Smooth muscle cell (in vitro differentiated cells): ENCODE measurements around the gene AR. TPM values are rescaled to one million over a fixed set of nuclear protein-coding genes. Genes with fewer than 3 reads are reported as not detected.

Experiments
- DNase-seq: peaks from one replicate; lab custom pipeline; 2025; ENCODE audit not compliant: unreplicated experiment; lab: John Stamatoyannopoulos, UW
- H2AFZ ChIP-seq: fragments of 200-600 bp; sonication (generic); 2 replicates; pipeline ENCODE4 v1.6.0; 2016; ENCODE audit warnings: antibody characterized with exemption, low read depth, mild to moderate bottlenecking
- H3F3A ChIP-seq: fragments of 200-600 bp; sonication (generic); 2 replicates; pipeline ENCODE4 v1.6.0; 2017; ENCODE audit warnings: antibody characterized with exemption, low read depth
- H3K27ac ChIP-seq: fragments of 200-600 bp; sonication (generic); 2 replicates; pipeline ENCODE4 v1.5.1; 2016; ENCODE audit warnings: low read depth, mild to moderate bottlenecking
- H3K27me3 ChIP-seq: fragments of 200-600 bp; sonication (generic); 2 replicates; pipeline ENCODE4 v1.6.1; 2016; ENCODE audit warnings: low read depth, mild to moderate bottlenecking
- H3K36me3 ChIP-seq: fragments of 200-600 bp; sonication (generic); 2 replicates; pipeline ENCODE4 v1.5.1; 2016; ENCODE audit warnings: low read depth
- H3K4me1 ChIP-seq: fragments of 200-600 bp; sonication (generic); 2 replicates; pipeline ENCODE4 v1.5.1; 2016; ENCODE audit warnings: low read depth
- H3K4me2 ChIP-seq: fragments of 200-600 bp; sonication (generic); 2 replicates; pipeline ENCODE4 v1.6.0; 2016; ENCODE audit warnings: mild to moderate bottlenecking
- H3K4me3 ChIP-seq: fragments of 200-600 bp; sonication (generic); 2 replicates; pipeline ENCODE4 v1.5.1; 2016; ENCODE audit warnings: mild to moderate bottlenecking
- H3K79me2 ChIP-seq: fragments of 200-600 bp; sonication (generic); 2 replicates; pipeline ENCODE4 v1.6.0; 2016; ENCODE audit warnings: low read depth, mild to moderate bottlenecking
- H3K9ac ChIP-seq: fragments of 200-600 bp; sonication (generic); 2 replicates; pipeline ENCODE4 v1.6.0; 2016; ENCODE audit warnings: low read depth
- H3K9me3 ChIP-seq: fragments of 200-600 bp; sonication (generic); replicated peaks from 2 replicates; pipeline ENCODE4 v1.5.1; 2016; ENCODE audit warnings: low read depth
- H4K20me1 ChIP-seq: fragments of 200-600 bp; sonication (generic); 2 replicates; pipeline ENCODE4 v1.6.0; 2016; ENCODE audit warnings: low read depth
- CTCF ChIP-seq: fragments of 200-600 bp; sonication (generic); IDR thresholded peaks from 2 replicates; pipeline ENCODE4 v1.5.1; 2017; ENCODE audit warnings: borderline replicate concordance, mild to moderate bottlenecking, antibody characterized with exemption; ENCODE audit not compliant: insufficient read depth, poor library complexity, severe bottlenecking
- WGBS: methylation state at CpG from one replicate; pipeline ENCODE4 v1.1.7; 2016; ENCODE audit warnings: low lambda C conversion rate; 5-methylcytosine and 5-hydroxymethylcytosine counted together
- polyA plus RNA-seq: library from polyadenylated mRNA; unstranded; fragments of >200 nt; fragmentation: Nextera tagmentation; extraction: Ambion mirVana; gene quantifications from 2 replicates; pipeline ENCODE4 v1.2.1, GENCODE V29; 2016
- total RNA-seq: library from RNA; depleted of rRNA; stranded (reverse); fragments of >200 nt; gene quantifications from 2 replicates; pipeline ENCODE4 v1.2.3, GENCODE V29; 2014

Gene AR
- total and polyA plus RNA-seq, 2 experiments from 2014 or later: 0.72 to 2.4 TPM

GRCh38 chrX:67726018-67726417 is 182.2 kb downstream of the AR start:
- no peaks in the 10 kb centered on the region for H4K20me1 ChIP-seq
- no peaks in the 10 kb centered on the region for H3K27me3 ChIP-seq
- no peaks in the 10 kb centered on the region for H3K9me3 ChIP-seq
- DNase-seq: no peak
- no peaks in the 10 kb centered on the region for H3K36me3 ChIP-seq
- H3K27ac ChIP-seq: no peak overlapping the region
- no peaks in the 10 kb centered on the region for H3K4me1 ChIP-seq
- no peaks in the 10 kb centered on the region for H3K79me2 ChIP-seq
- TF ChIP-seq CTCF: no peak
- H2AFZ ChIP-seq: no peak overlapping the region
- no peak overlapping the region for H3K4me3 ChIP-seq
- H3K4me2 ChIP-seq: no peak overlapping the region
- no peaks in the 10 kb centered on the region for H3F3A ChIP-seq
- WGBS: 47% methylated on average over 1 of the region's 1 CpG
- H3K9ac ChIP-seq: no peak overlapping the region

GRCh38 chrX:67727576-67727975 is 183.8 kb downstream of the AR start:
- no peak overlapping the region for H3K27ac ChIP-seq
- WGBS: 63% methylated on average over 2 of the region's 2 CpGs
- no peak for DNase-seq
- no peak overlapping the region for H3K4me3 ChIP-seq
- no peaks in the 10 kb centered on the region for H3K79me2 ChIP-seq
- no peak overlapping the region for H3K4me2 ChIP-seq
- H3K4me1 ChIP-seq: no peaks in the 10 kb centered on the region
- no peaks in the 10 kb centered on the region for H3K9me3 ChIP-seq
- no peak overlapping the region for H3K9ac ChIP-seq
- no peaks in the 10 kb centered on the region for H3K36me3 ChIP-seq
- no peak overlapping the region for H2AFZ ChIP-seq
- H3F3A ChIP-seq: no peaks in the 10 kb centered on the region
- H3K27me3 ChIP-seq: no peaks in the 10 kb centered on the region
- H4K20me1 ChIP-seq: no peaks in the 10 kb centered on the region
- no peak for TF ChIP-seq CTCF

GRCh38 chrX:67730296-67730695 is 186.5 kb downstream of the AR start:
- 67% methylated on average over 2 of the region's 2 CpGs for WGBS
- Histone ChIP-seq H3K36me3 (no peaks in the 10 kb centered on the region), H3K27ac (no peak overlapping the region), H2AFZ (no peak overlapping the region), H3K9ac (no peak overlapping the region), H3K4me3 (no peak overlapping the region), H3K9me3 (peaks cover 5% of the 10 kb centered on the region), H3K27me3 (no peaks in the 10 kb centered on the region), H4K20me1 (no peaks in the 10 kb centered on the region), H3K4me1 (no peaks in the 10 kb centered on the region), H3K79me2 (no peaks in the 10 kb centered on the region), H3F3A (no peaks in the 10 kb centered on the region), H3K4me2 (no peak overlapping the region)
- DNase-seq: no peak
- TF ChIP-seq CTCF: no peak

GRCh38 chrX:67731061-67731460 is 187.2 kb downstream of the AR start:
- no peaks in the 10 kb centered on the region for H3K79me2 ChIP-seq
- no peaks in the 10 kb centered on the region for H4K20me1 ChIP-seq
- H3K4me3 ChIP-seq: no peak overlapping the region
- no peak overlapping the region for H2AFZ ChIP-seq
- no peak overlapping the region for H3K4me2 ChIP-seq
- DNase-seq: no peak
- H3F3A ChIP-seq: no peaks in the 10 kb centered on the region
- no peak overlapping the region for H3K9ac ChIP-seq
- no peak for TF ChIP-seq CTCF
- H3K9me3 ChIP-seq: peaks cover 5% of the 10 kb centered on the region
- no peaks in the 10 kb centered on the region for H3K27me3 ChIP-seq
- no peak overlapping the region for H3K27ac ChIP-seq
- no peaks in the 10 kb centered on the region for H3K4me1 ChIP-seq
- no peaks in the 10 kb centered on the region for H3K36me3 ChIP-seq
